SHP77 treated with DMSO at 0.1 percent for 48 hours (cell line): Measurements from ENCODE around the gene RDH5.

ENCODE experiments used
- DNase-seq: peaks from one replicate; lab custom pipeline; 2025; lab: John Stamatoyannopoulos, UW

The RDH5 gene

GRCh38 chr12:55728939-55729818 is 9.0 kb downstream of the RDH5 start, which contains the start of gene CD63:
TSS of gene CD63 (minus strand) at chr12:55729009. CDS start at chr12:55728341, 668 bp downstream.
- peak; percentile 72 for DNase-seq

DNA sequence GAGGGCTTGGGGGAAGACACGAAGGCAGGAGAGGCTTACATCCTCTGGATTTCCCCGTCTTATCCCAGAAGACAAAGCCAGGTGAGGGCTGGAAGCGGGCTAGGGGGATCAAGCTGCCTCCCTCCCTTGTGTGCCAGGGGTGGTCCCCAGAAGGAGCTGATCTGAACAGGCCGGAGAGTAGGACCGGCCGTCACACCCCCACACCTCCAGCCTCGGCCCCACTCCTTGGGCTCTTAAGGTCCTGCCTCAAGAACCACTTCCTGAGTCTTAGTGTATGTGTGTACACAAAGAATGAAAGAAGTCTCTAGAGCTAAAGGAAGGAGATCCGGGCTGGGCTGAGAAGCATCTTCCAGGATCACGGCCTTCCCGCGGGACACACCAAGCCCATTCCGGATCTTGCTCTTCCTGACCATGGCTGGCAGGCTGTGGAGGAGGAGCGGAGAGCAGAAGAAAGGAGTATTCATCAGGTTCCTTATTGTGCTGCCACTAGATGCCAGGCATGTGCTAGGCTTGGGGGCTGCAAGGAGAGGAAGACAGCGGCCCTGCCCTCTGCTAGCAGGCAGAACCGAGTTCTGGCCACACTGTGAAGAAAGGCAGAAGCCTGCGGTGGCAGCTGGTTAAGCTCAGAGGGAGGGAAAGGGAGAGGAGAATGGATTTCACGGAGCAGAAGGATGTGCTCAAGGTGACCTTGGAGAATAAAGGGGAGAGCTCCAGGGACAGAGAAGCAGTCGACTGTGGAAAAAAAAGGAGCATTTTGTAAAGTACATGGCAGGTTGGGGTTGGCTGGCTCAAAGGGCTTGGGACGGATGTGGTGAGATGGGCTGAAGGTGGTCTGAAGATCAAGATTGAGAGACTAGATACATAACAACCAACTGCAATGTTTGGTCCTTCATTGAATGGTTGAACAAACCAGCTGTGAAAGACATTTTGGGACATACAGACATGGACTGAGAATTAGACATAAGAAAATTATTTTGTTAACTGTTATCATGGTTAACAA is 9.9 kb downstream of the RDH5 start:
- DNase-seq, result peak; percentile 22

GRCh38 chr12:55732288-55732687 is 12.1 kb downstream of the RDH5 start:
- DNase-seq, result no peak

- DNase-seq, result no peak
These were observed 12.9 kb downstream of the RDH5 start for GRCh38 chr12:55733021-55733555.

GRCh38 chr12:55733858-55734257 is 13.7 kb downstream of the RDH5 start:
- no peak for DNase-seq

DNA sequence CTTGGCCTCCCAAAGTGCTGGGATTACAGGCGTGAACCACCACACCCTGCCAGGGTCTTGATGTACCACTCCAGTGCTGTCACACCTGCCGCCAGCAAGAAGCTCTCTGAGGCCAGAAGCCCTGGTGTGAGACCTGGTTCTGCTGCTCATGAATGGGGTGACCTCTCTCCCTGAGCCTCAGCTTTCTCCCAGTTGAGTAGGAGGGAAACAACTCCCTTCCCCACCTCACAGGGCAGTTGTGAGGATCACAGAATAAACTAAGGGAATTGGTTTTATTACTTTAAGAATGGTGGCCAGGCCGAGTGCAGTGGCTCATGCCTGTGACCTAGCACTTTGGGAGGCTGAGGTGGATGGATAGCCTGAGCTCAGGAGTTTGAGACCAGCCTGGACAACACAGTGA is 14.4 kb downstream of the RDH5 start:
- no peak for DNase-seq

DNA sequence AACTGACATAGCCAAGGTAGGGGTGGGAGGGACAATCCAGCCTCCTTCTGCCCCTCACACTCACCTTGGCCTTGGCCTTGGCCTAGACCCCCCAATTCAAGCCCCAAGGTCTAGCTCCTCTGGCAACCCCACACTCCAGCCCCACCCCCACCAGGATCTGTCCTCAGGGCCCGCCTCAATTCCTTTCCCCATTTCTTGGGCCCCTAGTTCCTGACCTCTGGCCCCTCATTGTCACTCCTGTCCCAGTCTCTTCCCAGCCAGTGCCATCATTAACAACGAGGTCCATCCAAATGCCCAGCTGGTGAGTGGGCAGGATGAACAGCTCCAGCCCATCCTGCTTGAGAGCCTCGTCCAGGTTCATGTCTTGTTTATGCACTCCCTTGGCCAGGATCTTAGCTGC is 15.9 kb downstream of the RDH5 start:
- no peak for DNase-seq

GRCh38 chr12:55736780-55737580 is 16.8 kb downstream of the RDH5 start:
- peak; percentile 76 for DNase-seq

- DNase-seq, result no peak
These were observed 17.5 kb downstream of the RDH5 start for GRCh38 chr12:55737581-55738122.

DNA sequence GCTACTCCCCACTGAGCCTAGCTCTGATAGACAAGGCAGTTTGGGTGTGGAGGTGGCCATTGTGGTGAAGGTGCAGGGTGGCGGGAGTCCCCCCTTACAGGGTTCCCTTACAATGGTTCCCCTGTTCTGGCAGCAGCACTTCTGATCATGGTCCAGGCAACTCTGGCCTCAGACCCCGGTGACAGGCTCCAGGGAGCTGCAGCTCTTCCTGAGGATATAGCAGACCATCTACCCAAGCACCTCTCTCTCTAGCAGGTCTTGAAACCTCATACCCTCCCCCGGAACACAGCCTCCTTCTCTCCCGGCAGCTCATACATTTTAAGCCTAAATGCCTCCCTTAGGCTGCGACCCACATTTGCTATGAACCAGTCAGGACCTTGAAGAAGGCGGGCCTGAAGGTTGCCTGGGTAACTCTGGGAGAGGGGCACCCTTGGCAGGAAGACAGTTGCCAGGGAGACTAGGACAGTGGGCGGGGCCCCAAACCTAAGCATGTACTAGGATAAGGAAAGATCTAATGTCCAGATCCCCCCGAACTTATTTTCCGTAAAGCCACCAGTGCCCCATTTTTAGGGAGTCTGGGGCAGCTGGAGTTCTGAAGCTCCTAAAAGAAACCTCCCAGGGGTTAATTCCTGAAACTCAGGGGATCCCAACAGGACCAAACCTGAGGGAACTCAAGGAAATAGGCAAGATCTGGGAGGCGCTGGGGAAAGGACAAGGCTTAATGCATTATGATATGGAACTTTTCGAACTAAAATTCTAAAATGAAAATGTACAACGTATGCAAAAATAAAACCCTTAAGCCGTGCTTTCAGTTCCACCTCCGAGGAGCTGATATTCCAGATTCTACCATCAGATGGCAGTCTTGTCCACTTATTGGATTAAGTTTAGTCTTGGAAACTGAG is 18.2 kb downstream of the RDH5 start:
- DNase-seq, result peak; percentile 58

DNA sequence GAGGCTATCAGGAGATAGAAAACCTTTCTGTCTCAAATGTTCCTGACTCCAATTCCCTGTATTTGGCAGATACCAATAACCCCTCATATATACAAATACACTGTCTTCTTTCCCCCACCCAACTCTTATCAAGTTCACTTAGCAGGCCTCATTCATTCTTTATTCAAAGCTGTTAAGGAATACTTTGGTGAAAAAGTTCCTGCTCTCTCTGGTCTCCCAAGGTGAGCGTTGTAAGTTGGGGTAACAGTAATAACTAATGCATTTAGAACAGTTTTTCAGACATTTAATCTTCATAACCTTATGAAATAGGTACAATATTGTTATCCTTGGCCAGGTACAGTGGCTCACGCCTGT is 18.8 kb downstream of the RDH5 start:
- DNase-seq, result no peak

DNA sequence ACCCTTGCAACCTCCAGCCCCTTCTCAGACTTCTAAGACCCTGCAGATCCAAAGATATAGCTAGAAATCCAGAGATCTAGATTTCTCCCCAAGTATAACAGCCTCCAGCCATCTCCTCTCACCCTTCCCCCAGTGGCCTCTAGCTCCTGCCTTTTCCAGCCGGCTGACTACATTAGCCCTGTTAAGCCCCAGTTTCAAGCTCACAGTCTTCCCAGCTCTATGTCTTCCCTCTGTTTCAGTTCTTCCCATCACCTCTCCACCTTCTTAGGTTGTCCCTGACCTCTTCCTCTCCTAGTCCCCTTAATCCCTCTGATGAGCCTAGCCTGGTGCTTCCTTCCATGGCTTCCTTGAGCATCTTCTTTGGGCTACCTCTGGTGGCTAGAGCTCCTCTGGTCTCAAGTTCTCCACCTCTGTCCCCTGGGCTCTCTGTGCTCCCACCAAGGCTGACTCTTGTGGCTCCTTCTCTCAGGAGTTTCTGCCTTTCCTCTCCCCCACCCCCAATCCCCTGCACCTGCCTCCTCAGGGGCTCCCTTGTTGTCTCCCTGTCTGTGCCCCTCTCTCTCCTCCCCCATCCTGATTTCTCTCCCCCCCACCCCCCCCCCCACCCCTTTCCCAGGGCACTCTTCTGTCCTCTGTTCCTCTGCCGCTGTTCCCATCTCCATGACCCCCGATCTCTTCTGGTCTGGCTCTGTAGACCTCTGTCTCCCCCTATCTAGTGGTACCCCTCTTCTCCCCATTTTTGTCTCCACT is 21.9 kb downstream of the RDH5 start:
- no peak for DNase-seq

DNA sequence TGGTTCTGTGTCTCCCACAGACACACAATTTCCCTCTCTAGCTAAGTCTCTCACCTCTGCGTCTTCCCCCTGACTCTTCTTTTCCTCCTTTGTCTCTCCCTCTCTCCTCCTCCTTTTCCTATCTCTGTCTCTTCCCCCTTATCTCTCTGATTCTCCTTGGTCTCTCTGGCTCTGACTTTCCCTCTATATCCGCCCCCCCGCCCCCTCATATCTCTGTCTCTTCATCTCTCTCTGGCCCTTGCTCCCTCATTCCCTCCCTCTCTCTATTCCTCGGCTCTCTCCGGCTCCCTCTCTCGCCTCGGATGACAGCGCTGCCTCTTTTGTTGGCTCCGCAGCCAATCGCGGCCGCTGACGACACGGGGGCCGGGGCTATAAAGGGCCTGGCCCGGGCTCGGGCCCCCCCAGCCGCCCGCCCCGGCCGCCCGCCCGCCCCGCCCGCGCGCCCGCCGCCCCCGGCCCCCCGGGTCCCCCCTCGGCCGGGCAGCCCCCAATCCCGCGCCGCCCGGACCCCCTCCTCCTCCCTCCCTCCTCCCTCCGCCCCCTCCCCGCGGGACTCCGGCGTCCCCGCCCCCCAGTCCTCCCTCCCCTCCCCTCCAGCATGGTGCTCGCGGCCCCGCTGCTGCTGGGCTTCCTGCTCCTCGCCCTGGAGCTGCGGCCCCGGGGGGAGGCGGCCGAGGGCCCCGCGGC is 22.7 kb downstream of the RDH5 start, which contains the start of gene GDF11:
TSS of gene GDF11 (plus strand) at position 404 of the 687 bp plus-strand sequence. CDS start at position 599, 195 bp downstream.
- peak; percentile 29 for DNase-seq

DNA sequence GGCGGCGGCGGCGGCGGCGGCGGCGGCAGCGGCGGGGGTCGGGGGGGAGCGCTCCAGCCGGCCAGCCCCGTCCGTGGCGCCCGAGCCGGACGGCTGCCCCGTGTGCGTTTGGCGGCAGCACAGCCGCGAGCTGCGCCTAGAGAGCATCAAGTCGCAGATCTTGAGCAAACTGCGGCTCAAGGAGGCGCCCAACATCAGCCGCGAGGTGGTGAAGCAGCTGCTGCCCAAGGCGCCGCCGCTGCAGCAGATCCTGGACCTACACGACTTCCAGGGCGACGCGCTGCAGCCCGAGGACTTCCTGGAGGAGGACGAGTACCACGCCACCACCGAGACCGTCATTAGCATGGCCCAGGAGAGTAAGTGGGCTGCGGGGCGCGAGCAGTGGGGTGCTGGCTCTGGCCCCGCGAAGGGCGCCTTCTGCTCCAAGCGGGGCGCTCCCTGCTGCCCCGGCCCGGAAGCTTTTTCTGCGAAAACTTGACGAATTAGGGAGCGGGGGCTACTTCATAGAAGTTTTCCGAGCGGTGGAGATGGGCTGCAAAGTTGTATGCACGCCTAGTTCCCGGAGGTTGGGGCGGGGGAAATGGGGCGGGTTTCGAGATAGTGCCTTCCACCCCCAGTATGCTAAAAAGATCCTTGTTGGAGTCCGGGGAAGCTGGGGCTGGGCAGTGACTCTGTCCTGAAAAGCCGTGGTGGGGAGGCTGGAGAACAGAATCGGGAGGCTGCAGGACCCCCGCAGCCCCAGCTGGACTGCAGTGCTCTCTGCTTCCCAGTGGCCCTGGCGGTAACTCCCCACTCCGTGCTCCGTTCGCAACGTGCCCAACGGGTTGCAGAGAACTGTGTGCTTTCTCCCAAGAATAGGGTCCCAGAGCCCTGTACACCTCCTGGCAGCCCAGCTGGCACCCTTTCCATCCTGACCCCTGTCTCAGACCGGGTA is 23.5 kb downstream of the RDH5 start:
- no peak for DNase-seq

DNA sequence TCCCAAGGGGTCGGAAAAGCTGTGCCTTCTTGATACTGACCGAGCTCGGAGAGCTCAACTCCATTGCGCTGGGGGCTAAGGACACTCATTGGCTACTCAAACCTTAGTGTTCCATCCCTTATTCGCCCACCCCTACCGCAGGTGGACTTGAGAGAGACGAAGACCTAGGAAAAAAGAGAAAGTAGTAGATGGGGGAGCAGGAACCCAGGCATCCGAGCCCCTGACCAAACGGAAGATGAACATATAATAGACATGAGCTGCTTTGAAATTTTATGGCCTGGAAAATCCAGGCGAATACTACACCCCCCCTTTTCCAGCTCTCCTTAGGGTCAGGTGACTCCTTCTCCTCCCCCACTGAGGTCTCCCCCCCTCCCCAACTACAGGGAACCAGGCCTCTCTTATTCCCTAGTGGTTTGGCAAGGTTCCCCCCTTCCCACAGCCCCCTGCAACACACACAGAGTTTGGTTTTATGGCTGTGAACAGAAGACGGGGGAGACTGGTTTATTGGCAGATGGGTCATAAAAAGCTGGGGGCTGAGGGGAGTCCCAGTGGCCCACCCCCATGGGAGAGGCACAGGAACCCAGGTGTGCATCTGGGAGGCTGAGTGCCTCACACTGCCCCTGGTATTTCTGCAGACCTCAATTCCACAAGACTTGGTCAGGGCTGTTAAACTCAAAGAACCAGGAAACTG is 24.3 kb downstream of the RDH5 start:
- DNase-seq, result no peak

GRCh38 chr12:55745361-55746173 is 25.4 kb downstream of the RDH5 start:
- no peak for DNase-seq
